HG03159 (cell line): ENCODE results near the gene MAOA.
"Not testable (repeated sequence)": the region's sequence is repeated elsewhere in the genome, so short reads cannot be mapped to it uniquely, and the experiment has no call there.

Experiments
- ATAC-seq: cut with Tn5 transposase; IDR thresholded peaks from one replicate; pipeline ENCODE4 v1.9.1; 2021; ENCODE audit warnings: mild to moderate bottlenecking, moderate library complexity; ENCODE audit not compliant: unreplicated experiment

MAOA gene

DNA sequence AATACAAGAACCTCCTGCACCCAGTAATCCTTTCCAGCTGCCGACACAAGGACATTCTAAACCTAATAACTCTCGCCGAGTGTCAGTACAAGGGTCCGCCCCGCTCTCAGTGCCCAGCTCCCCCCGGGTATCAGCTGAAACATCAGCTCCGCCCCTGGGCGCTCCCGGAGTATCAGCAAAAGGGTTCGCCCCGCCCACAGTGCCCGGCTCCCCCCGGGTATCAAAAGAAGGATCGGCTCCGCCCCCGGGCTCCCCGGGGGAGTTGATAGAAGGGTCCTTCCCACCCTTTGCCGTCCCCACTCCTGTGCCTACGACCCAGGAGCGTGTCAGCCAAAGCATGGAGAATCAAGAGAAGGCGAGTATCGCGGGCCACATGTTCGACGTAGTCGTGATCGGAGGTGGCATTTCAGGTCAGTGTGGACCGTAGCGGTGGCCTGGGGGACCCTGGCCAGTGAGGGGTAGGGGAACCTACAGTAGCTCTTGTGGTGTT lies at the start of gene MAOA:
Gene MAOA (plus strand): TSS at position 295 of the 490 bp plus-strand sequence. CDS start 43 bp downstream, at position 338.
- no peak for ATAC-seq

DNA sequence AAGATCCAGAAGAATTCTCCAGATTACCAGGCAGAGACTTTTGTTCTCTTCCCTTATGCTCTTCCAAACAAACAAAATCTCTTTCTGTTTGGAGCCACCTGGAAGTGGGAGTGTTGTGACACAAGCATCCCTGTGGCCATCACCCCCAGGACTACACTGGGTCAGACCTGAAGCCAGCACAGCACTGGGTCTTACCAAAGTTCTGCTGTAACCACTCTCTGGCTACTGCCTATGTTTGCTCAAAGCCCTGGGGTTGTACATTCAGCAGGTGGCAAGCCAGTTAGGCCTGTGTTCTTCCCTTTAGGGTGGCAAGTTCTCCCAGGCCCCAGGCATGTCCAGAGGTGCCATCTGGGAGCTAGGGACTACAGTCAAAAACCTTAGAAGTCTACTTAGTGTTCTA lies 43.7 kb upstream of the MAOA start:
- no peak for ATAC-seq

DNA sequence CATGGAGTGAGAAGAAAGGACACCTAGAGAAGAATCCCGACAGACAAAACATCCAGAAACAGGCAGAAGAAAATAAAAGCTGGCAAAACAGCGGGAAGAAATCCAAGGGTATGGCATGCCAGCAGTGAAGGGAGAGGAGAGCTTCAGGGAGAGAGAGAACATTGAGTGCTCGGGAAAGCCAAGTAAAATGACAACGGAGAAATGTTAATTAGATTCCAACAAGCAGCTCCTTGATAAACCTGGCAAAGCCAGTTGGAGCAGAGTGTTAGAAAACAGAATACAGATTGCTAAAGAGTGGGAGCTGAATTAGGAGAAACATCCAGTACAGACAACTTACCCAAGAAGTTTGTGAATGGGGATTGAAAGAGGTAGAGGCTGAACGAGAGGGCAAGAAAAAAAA lies 40.4 kb upstream of the MAOA start:
- no peak for ATAC-seq

DNA sequence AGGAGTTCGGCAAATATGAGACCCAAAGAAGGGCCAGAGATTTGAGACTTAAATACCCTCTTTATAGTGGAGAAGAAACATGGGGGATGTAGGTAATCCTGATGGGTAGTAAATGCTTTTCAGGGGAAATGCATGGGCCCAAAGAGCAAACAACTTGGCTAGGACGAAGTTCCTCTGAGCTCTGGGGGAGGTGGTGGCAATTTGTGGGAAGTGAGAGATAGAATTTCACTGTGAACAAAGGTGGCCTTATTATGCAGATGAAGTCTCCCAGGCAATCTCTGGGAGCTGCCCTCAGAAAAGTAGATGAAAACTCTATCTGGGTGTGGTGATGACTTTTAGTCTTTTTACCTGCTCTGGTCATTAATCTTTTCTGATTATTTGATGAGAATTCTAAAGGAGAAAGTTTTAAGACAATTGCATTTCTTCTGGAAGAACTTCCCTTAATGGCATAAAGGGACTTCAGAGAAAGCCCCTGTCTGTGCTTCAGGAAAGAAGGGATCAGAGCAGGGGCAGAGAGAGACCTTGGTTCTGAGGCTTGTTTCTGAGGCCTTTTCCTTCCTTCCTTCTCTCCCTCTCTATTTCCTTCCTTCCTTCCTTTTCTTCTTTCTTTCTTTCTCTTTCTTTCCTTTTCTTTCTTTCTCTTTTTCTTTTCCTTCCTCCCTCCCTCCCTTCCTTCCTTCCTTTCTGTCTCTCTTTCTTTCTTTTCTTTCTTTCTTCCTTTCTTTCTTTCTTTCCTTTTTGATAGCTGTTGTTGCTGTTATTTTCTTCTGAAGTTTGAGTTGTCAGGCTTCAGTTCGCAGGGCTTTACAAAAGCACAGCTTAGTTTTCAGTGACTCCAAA lies 37.5 kb upstream of the MAOA start:
- no peak for ATAC-seq

GRCh38 chrX:43619861-43620260 lies 36.2 kb upstream of the MAOA start:
- ATAC-seq, result not testable (repeated sequence)

DNA sequence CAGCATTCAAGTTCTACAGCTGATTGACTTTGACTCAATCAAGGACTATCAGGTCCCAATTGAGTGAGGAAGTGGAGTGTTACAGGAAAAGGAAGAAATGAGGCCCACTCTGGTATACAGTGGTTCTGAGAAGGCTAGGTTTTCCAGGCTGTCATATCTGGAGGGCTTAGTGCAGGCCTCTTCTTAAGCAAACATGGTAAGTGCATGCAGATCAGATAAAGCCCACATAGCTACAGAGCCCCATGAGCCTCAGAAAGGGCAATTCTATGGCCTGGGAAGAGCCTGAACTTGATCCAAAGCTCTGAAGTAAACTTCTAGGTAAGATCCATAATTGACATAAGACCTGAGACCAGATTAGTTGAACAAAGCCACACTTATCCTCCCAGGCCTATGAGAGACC lies 29.0 kb upstream of the MAOA start:
- ATAC-seq, result no peak

DNA sequence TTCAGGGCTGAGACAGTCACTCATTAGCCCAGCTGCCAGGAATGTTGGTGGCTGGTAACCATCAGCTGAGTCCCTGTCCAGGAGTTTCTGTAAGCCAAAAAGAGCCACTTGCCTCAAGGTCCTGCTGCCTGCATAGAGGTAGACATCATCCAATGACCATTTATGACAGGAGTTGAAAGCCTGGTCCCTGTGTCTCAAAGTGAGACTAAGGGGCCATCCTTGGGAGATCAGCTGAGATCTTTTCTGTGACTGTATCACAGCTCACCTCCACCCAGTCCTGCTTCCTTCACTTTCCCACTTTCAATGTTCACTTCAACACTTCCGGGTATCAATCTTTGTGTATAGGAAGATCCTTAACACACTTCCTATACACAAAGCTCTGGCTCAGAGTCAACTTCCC lies 28.4 kb upstream of the MAOA start:
- ATAC-seq, result no peak

GRCh38 chrX:43629229-43629628 lies 26.9 kb upstream of the MAOA start:
- ATAC-seq, result no peak

DNA sequence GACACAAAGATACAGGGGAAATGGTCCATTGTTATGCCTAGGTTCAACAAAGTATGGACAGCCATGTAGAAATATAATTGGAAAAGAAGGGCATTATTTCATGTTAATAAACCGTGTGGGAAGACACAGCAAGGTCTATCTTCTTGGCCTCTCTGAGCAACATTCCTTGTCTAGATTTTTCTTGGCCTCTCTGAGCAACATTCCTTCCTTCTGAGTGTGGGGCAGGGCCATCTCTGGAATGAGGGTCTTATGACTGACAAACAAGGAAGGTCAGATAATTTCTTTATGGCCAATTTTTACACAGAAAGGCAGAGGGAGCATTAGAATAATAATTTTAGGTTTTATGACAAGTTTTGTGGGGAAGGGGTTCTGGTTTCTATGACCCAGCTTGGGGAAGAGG lies 24.3 kb upstream of the MAOA start:
- ATAC-seq, result no peak

GRCh38 chrX:43633081-43633480 lies 23.0 kb upstream of the MAOA start:
- no peak for ATAC-seq

GRCh38 chrX:43633757-43634156 lies 22.3 kb upstream of the MAOA start:
- ATAC-seq, result no peak

DNA sequence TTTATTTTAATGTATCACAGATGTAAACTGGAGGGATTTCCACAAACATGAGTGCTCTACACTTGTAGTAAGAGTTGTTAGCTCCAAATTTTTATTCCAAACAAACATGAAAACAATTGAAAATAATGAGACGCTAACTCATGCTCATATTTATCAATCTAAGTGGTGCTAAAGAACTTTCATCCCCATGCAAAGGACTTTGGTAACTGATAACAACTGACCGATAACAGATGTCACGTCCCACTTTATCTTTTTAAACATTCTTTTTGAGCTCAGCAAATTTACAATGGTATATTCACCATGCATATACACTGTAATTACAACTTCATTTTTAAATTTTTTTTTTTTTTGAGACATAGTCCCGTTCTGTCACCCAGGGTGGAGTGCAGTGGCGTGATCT lies 15.6 kb upstream of the MAOA start:
- no peak for ATAC-seq

DNA sequence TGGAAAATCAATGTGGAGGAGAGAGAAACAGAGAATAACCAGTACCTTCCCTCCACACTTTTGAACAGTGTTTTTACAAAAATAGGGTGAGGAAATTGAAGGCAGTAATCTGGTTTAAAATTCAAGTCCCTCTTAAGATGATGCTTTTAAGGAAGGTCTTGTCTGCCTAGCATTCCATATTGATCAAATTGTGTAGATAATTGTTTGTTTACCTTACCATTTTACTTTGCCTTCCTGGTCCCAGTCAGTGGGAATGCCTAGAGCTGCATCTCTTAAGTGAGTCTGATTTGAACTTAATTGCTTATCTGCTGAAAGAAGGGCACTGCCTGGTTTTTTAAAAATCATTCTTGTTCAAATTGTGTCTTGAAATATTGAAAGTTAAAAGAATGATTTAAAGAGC lies 14.4 kb upstream of the MAOA start:
- no peak for ATAC-seq

- ATAC-seq, result no peak
Observed at GRCh38 chrX:43643201-43643600, 12.9 kb upstream of the MAOA start.

- no peak for ATAC-seq
Observed at GRCh38 chrX:43643662-43644061, 12.4 kb upstream of the MAOA start.

DNA sequence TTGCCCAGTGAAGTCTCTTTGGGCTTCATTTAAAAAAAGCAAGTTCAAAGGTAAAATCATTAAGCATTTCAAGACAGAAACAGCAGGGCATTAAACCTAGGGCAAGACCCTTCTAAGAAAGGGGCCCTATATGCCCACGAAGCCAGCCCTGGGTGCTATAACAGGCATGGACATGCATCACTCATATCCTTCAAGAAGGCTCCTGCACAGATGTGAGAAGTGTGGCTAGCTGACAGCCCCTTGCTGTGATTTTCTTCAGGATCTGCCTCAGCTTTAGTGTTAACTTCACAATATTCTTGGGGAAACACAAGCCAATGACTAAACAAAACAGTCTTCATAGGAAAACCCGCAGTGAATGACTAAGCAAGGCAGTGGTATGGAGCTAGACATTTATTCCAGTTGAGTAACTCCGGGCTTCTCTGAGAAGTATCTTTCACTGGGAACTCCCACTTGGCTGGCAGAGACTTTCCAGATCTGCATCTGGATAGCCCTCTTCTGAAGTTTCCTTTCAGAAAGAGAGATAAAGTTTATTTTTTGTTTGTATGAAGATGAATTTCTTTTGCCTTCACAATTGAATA lies 11.9 kb upstream of the MAOA start:
- no peak for ATAC-seq

GRCh38 chrX:43646800-43647199 lies 9.3 kb upstream of the MAOA start:
- no peak for ATAC-seq

- peak; percentile 96 for ATAC-seq
Observed at GRCh38 chrX:43654431-43655150, 1.5 kb upstream of the MAOA start.

DNA sequence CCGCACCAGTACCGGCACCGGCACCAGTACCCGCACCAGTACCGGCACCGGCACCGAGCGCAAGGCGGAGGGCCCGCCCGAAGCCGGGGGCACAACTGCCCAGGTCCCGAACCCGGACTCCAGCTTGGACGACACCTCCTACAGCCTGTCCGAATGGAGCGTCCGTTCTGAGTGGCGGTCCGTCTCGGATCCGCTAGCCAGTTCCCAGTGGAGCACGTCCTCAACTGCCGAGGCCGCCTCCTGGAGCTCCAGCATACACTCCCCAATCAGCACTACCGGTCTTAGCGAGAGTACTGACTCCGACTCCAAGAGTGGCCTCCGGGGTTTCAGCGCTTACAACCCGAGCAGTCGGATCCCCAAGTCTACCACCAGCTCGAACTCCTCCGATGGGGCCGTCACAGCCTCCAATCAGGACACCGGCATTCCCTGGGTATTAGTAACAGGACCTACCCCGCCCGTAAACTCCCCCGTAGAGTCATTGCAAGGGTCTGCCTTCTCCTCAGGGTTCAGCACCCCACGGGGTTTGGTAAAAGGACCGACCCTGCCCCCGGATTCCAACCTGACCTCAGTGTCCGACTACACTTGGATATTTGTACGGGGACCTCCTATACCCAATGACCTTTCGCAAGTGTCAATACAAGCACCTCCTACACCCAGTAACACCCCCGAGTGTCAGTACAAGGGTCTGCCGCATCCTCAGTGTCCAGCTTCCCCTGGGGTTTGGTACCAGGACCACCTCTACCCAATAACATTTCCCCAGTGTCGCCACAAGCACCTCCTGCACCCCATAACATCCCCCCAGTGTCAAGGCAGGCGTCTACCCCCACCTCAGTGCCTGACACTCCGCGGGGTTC lies 721 bp upstream of the MAOA start:
- ATAC-seq, result peak; percentile 21

GRCh38 chrX:43657671-43658070 lies 1.6 kb downstream of the MAOA start:
- ATAC-seq, result no peak
